Measurements from ENCODE around the gene ZCWPW1. TPM values are rescaled to one million over a fixed set of nuclear protein-coding genes. Genes with fewer than 3 reads are reported as not detected.

Gene ZCWPW1
- total and polyA plus RNA-seq, 4 donors, result 5.1 to 12.2 (median 6.4) TPM

- TF ChIP-seq, protein P1, sequence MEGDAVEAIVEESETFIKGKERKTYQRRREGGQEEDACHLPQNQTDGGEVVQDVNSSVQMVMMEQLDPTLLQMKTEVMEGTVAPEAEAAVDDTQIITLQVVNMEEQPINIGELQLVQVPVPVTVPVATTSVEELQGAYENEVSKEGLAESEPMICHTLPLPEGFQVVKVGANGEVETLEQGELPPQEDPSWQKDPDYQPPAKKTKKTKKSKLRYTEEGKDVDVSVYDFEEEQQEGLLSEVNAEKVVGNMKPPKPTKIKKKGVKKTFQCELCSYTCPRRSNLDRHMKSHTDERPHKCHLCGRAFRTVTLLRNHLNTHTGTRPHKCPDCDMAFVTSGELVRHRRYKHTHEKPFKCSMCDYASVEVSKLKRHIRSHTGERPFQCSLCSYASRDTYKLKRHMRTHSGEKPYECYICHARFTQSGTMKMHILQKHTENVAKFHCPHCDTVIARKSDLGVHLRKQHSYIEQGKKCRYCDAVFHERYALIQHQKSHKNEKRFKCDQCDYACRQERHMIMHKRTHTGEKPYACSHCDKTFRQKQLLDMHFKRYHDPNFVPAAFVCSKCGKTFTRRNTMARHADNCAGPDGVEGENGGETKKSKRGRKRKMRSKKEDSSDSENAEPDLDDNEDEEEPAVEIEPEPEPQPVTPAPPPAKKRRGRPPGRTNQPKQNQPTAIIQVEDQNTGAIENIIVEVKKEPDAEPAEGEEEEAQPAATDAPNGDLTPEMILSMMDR (IDR thresholded peaks at IDR 0.05; ENCODE audit: control extremely low read depth, extremely low read depth), result no peak
- ATAC-seq (ENCODE audit: insufficient read depth, low FRiP score) (no peak), DNase-seq (no peak)
- 84 to 96% methylated on average over 1 of the region's 1 CpG for WGBS, 2 donors
- no peak overlapping the region for H3K27ac ChIP-seq (ENCODE audit: low read depth in 1 of 2, low read length in 1 of 2)
- no peak overlapping the region for H3K9ac ChIP-seq (ENCODE audit: insufficient read depth in 1 of 2, low read length in 2 of 2)
- H3K4me1 ChIP-seq (ENCODE audit: control insufficient read depth in 5 of 5, insufficient read depth in 5 of 5, low read length in 5 of 5), result no peaks in the 10 kb centered on the region
- H3K27me3 ChIP-seq (ENCODE audit: control insufficient read depth in 3 of 3, insufficient read depth in 3 of 3, low read length in 2 of 3), result no peaks in the 10 kb centered on the region
- no peak overlapping the region for H3K4me3 ChIP-seq
- H3K36me3 ChIP-seq (ENCODE audit: control insufficient read depth in 4 of 4, insufficient read depth in 4 of 4, low read length in 4 of 4), result peaks cover 0 to 2% (median 0%) of the 10 kb centered on the region in 4 donors
- H3K9me3 ChIP-seq (ENCODE audit: control insufficient read depth in 4 of 4, insufficient read depth in 3 of 4, low read length in 3 of 4), result no peaks in the 10 kb centered on the region
Measured at GRCh38 chr7:100419660-100420226, 8.8 kb downstream of the ZCWPW1 start.

- H3K9ac ChIP-seq (ENCODE audit: insufficient read depth in 1 of 2, low read length in 2 of 2), result no peak overlapping the region
- H3K27ac ChIP-seq (ENCODE audit: low read depth in 1 of 2, low read length in 1 of 2), result no peak overlapping the region
- 90 to 100% methylated on average over 1 of the region's 1 CpG for WGBS, 2 donors
- ATAC-seq (ENCODE audit: insufficient read depth, low FRiP score) (no peak), DNase-seq (no peak)
- H3K9me3 ChIP-seq (ENCODE audit: control insufficient read depth in 4 of 4, insufficient read depth in 3 of 4, low read length in 3 of 4), result no peaks in the 10 kb centered on the region
- no peaks in the 10 kb centered on the region for H3K27me3 ChIP-seq (ENCODE audit: control insufficient read depth in 3 of 3, insufficient read depth in 3 of 3, low read length in 2 of 3)
- no peak overlapping the region for H3K4me3 ChIP-seq
- TF ChIP-seq, protein P1 (IDR thresholded peaks at IDR 0.05; ENCODE audit: control extremely low read depth, extremely low read depth), result no peak
- H3K4me1 ChIP-seq (ENCODE audit: control insufficient read depth in 5 of 5, insufficient read depth in 5 of 5, low read length in 5 of 5), result no peaks in the 10 kb centered on the region
- H3K36me3 ChIP-seq (ENCODE audit: control insufficient read depth in 4 of 4, insufficient read depth in 4 of 4, low read length in 4 of 4), result peaks cover 0 to 2% (median 0%) of the 10 kb centered on the region in 4 donors
Measured at GRCh38 chr7:100418930-100419659, 9.4 kb downstream of the ZCWPW1 start.

DNA sequence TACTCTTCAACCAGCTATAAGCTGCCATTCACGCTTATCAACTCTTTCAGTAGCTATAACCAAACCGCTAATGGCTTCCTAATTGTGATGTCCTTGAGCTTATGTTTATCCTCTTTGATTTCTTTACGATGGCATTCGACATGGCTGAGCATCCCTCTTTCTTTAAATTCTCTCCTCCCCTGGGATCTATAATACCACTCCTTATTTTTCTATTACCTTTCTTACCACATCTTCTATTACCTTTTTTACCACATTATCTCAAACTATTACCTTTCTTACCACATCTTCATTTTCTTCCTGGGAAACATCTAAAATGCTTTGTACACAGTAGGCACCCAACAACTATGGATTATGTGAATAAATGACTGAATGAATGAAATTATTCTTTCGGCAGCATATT, 13.1 kb downstream of the ZCWPW1 start:
- Histone ChIP-seq H3K27me3 (ENCODE audit: control insufficient read depth in 3 of 3, insufficient read depth in 3 of 3, low read length in 2 of 3) (no peaks in the 10 kb centered on the region), H3K4me1 (ENCODE audit: control insufficient read depth in 5 of 5, insufficient read depth in 5 of 5, low read length in 5 of 5) (no peaks in the 10 kb centered on the region), H3K27ac (ENCODE audit: low read depth in 1 of 2, low read length in 1 of 2) (no peak overlapping the region), H3K4me3 (no peak overlapping the region), H3K9ac (ENCODE audit: insufficient read depth in 1 of 2, low read length in 2 of 2) (no peak overlapping the region), H3K36me3 (ENCODE audit: control insufficient read depth in 4 of 4, insufficient read depth in 4 of 4, low read length in 4 of 4) (no peaks in the 10 kb centered on the region), H3K9me3 (ENCODE audit: control insufficient read depth in 4 of 4, insufficient read depth in 3 of 4, low read length in 3 of 4) (no peaks in the 10 kb centered on the region)
- no peak for ATAC-seq (ENCODE audit: insufficient read depth, low FRiP score)
- WGBS, 2 donors, result 93 to 97% methylated on average over 5 of the region's 5 CpGs
- DNase-seq, result no peak
- TF ChIP-seq, protein P1 (IDR thresholded peaks at IDR 0.05; ENCODE audit: control extremely low read depth, extremely low read depth), result no peak

Measured in lung (tissue), 12 donors.